NCI-H1694 (cell line): ENCODE results near the gene AFF3.
"Not testable (repeated sequence)": the region's sequence is repeated elsewhere in the genome, so short reads cannot be mapped to it uniquely, and the experiment has no call there.

Experiments used
- DNase-seq: peaks from one replicate; lab custom pipeline; 2025; lab: John Stamatoyannopoulos, UW

The AFF3 gene

DNA sequence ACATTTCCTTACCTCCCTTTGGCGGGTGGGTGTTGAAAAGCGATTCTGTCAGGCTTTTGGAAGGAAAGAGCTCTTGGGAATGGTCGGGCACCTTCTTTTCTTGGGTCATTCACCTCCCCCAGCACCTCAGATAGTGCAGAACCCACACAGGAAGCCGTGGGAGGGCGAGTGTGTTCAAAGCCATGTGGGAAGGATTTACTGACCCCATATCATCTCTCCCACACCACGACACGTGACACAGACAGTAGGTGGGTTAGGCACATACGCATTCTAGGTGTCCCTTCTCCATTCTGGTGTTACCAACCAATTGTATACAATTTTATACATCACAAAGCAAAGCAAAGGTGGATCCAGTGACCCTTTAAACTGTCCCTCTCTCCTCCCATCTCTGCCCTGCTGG, 388.9 kb downstream of the AFF3 start:
- no peak for DNase-seq

DNA sequence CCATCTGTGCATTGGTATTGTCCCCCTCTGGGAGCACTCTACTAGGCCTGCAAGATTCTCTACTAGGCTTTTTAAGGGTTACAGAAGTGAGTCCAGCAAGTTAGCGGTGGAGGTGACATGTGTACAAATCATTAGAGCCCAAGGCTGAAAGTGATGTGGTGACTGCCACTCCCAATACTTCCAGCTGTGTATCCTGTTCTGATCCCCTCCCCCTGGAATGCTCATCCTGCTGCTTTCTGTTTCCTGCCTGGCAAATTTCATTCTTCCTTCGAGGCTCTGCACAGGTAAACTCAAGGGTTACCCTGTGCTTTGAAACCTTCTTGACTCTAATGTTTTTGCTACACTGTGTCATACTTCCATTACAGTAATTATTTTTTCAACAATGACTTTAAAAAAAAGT, 394.0 kb downstream of the AFF3 start:
- DNase-seq, result no peak

DNA sequence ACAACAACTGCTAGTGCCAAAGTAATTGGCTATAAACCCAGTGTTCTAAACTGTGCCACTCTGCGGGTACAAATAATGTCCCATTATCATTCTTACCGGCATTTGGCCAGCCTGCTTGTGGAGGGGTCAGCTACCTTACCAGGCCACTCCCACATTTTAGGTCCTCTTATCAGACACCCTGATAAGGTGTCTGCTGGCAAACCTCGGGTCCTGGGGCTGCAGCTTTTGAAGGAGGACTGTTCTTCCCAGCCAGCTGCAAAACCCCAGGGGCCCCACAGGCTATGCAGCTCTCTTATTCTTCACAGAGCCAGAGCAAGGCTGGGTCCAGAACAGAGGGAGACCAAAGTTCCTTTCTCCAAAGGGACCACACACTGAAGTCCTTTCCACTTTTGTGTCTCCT, 394.5 kb downstream of the AFF3 start:
- no peak for DNase-seq

DNA sequence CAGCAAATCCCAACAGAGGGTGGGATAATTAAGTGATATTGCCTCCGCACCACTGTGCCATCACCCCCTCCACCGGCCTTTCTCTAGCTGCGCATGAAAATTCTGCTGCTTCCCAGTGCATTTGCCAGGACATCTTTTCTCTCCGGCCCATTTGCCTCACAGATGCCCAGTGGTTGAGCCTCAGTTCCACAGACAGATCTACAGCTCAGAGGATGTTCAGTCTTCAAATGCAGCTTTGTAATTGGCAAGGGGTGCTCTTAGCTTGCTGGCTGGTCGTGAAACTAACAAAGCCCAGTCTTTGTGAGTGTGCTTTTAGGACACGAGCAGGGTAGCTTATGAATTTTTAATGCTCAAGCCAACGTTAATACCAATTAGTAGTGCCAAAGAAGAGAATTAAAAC, 399.2 kb downstream of the AFF3 start:
- DNase-seq, result no peak

DNA sequence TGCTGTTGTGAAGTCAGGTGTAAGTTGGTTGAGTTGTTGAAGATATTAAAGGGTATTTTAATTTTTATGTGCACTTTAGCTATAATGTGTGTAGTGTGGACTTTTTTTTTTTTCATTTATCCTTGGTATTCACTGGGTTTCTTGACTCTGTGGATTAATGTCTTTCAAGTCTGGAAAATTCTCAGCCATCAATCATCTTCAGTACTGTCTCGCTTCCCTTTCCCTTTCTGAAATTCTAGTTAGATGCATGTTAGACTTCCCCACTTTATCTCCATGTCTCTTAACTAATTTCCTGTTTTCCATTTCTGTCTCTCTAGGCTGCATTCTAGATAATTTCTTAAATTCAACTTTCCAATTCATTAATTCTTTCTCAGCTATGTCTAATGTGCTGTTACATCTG, 404.9 kb downstream of the AFF3 start:
- no peak for DNase-seq

DNA sequence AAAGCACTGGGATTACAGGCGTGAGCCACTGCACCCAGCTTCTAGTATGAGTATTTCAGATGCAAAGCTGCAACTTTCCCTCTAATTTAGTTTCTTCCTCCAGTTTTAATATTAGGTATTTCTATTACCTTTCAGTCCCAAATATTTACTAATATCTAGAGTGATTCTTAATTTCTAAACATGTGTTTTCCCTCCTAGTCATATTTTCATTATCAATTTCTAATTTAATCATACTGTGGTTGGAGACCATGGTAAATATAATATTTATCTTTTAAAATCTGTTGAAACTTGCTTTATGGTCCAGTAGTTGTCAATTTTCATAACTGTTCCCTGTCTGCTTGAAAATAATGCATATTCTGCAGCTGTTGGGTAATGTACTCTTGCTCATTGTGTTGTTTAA, 406.6 kb downstream of the AFF3 start:
- DNase-seq, result no peak

DNA sequence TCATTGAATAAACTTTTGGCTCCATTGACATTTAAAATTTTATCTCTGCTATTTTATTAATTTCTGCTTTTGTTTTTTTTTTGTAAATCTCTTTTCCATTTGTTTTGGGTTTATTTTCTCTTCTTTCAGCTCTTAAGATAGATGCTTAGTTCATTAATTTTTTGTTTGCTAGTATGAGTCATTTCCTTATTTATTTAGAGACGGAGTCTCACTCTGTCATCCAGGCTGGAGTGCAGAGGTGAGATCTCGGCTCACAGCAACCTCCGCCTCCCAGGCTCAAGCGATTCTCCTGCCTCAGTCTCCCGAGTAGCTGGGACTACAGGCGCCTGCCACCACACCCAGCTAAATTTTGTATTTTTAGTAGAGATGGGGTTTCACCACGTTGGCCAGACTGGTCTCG, 407.1 kb downstream of the AFF3 start:
- not testable (repeated sequence) for DNase-seq

DNA sequence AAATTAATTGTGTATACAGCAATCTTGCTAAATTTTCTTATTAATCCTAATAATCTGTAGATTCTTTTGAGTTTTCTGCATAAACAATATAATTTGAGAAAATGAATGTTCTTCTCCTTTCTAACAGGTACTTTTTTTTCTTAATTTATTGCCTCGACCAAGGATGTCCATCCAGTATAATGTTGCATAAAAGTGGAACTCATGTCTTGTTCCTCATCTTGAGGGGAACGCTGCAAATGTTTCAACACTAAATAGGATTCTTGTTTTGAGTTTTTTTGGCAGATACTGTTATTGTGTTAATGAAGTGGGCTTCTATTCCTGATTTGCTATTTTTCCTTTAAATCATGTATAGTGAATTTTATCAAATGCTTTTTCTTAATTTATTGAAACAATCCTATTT, 408.2 kb downstream of the AFF3 start:
- DNase-seq, result no peak

DNA sequence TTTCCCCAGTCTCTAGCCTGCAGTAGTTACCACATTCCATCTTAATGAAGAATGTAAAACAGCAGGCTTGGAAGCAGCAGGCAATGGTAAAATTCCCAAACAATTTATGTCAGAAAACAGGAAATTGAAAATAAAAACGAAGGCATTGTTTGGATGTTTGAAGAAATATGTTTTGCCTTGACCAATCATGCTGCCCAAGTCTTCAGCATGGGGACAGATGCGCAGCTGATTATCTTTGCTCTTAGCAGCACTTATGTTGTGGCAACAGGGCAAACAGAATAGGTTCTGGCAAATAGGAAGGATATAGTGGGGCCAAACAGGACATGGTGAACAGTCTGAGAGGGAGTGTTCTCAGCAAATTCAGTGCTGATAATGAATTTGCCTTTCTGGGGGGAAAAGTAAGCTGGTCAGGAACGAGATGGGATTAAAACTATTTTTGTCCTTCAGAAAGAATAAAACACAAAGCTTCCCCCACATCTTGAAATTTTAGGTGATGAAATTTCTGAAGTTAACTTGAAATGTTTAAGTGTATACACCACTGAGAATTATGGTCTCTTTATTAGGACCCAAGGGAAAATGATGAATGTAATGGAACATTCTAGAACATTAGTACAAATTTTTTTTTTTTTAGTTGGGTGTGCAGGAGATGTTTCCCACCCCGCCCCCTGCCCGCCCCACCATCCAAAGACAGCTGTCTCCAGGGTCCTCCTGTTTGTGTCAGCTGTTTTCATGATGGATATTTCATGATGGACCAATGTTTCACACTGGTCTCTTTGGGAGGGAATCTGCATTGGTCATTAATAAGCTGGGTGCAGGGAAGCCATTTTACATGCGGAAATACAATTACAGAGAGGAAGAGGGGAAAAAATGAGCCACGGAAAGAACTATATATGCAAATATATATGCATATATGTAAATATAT, 413.0 kb downstream of the AFF3 start:
- DNase-seq, result no peak

DNA sequence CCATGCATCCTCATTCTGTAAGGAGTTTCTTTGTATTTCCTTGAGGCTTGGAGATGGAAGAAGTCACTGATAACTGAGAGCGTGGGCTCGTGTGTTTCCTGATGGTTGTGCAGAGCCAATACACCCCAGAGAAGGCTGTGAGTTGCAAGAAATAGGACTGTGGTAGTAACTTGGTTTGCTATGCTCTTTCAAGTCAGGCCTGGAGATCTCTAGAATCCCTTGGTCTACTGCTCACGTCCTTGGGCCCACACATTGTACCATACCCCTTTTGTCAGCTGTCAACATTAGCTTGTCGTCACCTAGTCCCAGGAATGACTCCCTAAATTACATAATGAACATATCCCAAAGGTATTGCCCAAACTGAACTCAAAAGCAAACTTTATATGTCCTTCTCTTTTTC, 414.2 kb downstream of the AFF3 start:
- no peak for DNase-seq

DNA sequence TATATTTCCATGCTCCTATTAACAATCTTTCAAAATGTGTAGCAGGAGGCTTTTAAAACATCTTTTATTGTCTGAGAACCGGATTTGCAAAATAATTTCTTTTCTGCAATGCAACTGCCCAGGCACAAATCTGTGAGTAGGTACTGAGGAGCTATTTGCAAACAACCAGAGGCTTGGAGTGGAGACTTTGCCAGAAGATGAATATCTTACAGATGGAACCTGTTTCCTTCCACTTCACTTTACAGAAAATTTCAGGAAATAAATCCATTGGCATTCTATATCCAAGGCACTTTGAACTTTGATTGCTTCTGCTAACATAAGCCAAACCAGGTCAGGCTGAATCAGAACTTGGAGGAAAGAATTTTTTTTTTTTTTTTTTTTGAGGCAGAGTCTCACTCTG, 415.2 kb downstream of the AFF3 start:
- no peak for DNase-seq

DNA sequence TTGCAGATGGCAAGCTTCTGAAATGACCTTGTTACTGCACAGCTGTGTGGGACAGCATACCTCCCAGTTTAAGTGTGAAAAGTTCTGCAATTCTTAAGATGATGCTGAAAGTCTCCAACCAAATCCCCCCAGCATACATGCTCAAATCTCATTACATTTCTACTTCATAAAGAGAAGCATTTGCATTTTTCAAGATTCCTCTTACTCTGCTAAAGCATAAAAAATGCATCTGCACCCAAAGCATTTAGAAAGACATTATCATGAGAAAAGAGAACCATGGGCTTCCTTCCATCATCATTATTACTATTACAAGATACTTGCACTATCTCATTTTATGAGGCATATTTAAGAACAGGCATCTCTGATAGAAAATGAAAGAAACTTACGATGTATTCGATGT, 415.7 kb downstream of the AFF3 start:
- no peak for DNase-seq

DNA sequence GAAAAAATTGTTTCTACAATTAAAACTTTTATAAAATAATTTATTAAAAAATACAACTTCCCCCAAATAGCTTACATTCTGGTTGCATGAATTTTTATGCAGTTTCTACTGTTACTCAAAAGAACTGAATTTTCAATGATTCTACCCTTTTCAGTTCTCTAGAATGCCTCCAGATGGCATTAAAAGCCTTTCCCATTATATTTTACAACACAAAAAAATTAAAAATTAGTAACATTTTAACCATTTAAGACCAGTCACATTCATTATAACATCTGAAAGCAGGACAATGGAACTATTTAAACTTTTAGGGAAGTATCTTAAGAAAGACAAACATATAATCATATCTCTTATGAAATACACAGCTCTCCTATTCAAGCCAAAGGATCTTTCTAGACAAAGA, 416.6 kb downstream of the AFF3 start:
- no peak for DNase-seq

DNA sequence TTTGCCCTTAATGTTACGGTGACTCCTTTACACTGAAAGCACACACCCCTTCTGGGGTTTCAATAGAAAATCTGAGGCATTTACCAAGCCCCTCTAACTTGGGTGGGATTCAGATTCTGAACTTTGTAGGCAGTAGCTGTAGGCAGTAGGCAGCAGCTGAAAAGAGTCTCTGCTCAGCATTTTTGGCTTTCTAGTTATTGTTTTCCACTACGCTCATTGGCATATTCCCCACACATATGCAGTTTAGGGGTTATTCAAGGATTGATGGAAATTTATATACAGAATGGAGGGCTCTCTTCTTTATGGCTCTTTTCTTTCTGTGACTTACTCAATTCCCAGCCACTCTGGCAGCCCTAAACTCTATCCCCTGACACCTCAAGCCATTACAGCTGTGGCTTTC, 419.9 kb downstream of the AFF3 start:
- DNase-seq, result no peak

DNA sequence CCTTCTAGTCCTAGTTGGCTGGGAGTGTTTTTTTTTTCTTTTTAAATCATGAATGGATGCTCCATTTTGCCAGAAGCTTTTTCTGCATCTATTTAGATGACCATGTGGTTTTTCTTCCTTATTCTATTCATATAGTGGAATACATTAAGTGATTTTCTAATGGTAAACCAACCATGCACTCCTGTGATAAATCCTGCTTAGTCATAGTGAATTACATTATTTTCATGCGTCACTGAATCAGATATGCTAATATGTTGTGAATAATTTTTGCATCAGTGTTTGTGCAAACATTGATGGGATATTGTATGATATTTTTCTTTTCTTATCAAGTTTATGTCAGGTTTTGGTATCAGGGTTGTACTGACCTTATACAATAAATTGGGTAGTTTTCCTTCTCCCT, 423.3 kb downstream of the AFF3 start:
- no peak for DNase-seq

DNA sequence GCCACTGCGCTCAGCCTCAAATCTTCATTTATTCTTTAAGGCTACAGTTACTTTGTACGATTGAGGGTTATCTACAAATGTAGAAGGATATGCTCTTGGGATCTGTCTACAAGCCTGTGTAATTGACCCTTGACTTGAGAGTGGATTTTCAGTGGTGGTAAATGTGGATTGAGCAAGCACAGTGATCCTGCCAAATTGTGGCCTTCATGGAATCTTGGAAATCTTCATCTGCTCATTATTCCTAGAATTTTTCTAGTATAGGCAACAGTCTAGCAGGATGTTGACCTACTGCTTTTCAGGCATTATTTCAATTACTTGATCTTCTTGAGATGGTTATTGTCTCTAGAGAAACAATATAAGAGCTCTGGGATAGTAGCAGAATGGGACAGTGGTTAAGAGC, 426.4 kb downstream of the AFF3 start:
- no peak for DNase-seq

DNA sequence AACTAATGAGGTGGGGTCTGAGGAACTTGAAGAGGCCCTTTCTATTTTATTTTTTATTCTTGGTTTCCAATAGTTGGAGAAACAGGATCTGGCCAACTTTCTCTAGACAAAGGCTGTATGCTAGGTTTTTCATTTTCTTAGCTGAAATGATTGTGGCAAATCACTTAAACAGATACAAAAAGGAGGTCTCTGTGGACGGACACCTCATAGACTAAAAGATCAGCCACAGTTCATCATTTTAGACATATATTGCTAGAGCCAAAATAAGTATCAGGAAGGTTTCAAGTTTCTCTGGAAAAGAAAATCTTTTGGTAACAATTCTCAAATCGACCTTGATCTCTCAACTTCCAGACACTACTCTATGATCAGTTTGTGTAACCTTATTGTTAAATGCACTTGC, 428.0 kb downstream of the AFF3 start:
- DNase-seq, result no peak

DNA sequence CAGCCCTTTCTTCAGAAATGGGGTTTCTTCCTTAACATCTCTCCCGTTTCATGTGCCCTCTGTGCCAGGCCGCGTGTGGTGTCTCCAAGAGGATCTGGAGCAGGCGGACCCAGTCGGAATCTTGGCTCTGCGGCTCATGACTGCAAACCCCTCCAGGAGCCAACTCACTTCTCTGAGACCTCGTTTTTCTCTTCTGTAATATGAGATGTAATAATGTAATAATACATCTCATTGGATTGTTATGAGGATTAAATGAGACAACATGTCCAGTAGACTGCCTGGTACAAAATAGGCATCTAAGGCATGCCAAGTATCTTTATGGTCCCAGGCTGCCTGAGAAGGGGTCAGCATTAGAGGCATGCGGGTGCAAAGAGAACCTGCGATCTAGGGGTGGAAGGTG, 431.2 kb downstream of the AFF3 start:
- no peak for DNase-seq

DNA sequence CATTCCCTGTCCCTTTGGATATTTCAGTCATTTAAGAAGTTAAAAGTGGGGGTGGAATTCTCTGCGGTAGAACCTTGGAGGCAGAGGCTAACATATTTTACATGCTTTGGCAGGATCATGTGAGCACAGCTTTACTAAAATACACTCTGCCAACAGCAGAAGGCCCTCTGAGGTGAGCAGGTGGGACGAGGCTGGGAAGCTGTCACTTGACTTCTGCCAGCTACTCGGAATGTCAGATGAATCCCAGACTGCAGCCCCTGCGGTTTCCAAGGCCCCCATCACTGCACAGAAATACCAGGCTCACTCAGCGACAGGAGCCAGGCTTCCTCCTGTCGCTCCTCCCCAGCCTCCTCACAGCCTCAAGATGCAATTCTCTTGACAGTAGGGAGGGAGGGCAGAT, 431.7 kb downstream of the AFF3 start:
- DNase-seq, result peak; percentile 73

DNA sequence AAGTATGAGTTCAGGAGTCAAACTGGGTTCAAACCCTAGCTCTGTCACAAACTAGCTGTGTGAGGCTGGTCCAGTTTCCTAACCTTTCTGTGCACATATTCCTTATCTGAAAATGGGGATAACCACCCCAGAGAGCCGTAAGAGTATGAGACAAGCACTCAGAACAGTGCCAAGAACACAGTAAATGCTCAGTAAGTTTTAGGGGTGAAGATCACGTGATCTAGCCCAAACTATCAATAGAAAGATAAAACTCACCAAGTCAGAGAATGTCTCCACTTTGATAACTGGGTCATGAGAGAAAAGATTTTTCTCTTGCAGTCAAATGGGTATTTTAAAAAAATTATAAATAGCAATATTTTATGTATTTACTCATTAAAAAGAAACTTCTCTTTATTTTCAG, 433.2 kb downstream of the AFF3 start:
- no peak for DNase-seq

DNA sequence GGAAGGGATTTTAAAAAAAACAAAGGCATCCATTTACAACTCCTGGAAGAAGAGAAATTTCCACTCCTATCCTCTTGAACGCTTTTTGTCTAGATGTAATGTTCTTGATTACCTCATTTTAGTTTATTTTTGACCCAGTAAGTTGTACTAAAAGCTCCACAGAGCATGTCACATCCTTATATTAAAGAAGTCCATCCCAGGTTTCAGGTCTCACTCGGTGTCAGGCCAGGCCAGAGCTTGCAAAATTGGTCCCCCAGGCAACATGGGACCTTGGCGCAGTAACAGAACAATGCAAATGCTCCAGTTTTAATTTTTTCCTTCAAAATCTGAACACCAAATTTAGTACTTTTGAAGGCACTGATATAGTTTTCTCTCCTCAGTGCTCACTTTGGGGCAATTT, 434.2 kb downstream of the AFF3 start:
- DNase-seq, result no peak

DNA sequence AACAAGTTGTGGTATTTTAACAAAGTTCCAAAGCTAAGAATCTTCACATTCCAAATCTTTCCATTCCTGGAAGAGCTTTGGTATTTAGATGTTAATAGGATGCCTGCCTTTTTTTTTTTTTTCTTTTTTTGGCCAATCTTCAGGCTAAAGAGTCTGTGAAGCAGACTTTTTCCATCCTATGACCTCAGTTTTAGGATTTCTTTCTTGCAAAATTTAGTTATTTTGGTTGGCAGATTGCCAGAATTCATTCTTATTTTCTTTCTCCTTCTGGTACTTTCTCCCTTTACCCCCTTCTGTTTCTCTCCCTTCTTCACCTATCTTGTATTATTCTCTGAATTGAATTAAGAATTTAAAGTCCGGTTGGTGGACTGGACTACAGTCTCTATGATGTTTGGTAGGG, 434.8 kb downstream of the AFF3 start:
- DNase-seq, result no peak

DNA sequence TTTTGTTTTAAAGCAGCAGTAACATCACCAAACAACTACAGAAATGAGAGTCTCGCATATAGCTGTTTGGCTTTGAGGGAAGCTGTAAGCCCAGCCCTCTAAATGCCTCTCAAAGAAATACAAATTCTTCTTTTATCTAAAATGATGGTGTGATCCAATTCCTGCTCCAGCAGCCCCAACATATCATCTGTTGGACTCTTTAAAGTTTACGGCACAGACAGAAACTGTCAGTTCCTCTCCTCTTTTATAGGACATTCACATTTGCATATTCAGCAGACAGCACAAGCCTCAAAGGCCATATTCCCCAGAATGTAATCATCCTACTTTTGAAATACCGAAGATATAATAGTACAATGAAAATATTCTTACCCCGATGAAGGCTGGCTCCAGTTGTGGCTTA, 435.7 kb downstream of the AFF3 start:
- DNase-seq, result no peak

DNA sequence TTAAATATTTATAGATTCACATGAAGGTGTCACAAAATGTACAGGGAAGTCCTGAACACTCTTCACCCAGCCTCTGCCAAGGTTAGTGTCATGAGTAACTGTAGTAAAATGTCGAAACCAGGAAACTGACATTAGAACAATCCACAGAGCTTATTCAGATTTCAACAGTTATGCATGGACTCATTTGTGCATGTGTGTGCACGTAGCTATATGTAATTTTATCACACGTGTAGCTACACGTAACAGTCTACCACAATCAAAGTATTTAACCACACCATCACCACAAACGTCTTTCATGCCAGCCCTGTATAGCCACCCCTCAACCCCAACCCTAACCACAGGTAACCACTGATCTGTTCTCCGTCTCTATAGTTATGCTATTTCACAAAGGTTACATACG, 440.9 kb downstream of the AFF3 start:
- DNase-seq, result no peak
